Measurements from ENCODE around the gene SPATA2L. TPM values are rescaled to one million over a fixed set of nuclear protein-coding genes. Genes with fewer than 3 reads are reported as not detected.

SPATA2L gene
- total and polyA plus RNA-seq, 2 of the 13 experiments (the other 11 are each of a cell fraction or from before 2014, with no cell fraction given): 9.1 to 20.7 TPM

- TF ChIP-seq CREBL2 (CRISPR knock-in tag; IDR thresholded peaks at IDR 0.05; ENCODE audit: borderline replicate concordance): peak; percentile 92
- TF ChIP-seq PRDM10 (CRISPR knock-in tag; IDR thresholded peaks at IDR 0.05; ENCODE audit: low read depth): peak; percentile 82; the same call in 1 of the 2 replicates
- no peak for TF ChIP-seq MATR3 (CRISPR knock-in tag; IDR thresholded peaks at IDR 0.05)
- TF ChIP-seq ZSCAN20 (CRISPR knock-in tag; IDR thresholded peaks at IDR 0.05; ENCODE audit: borderline replicate concordance): peak; percentile 97
- TF ChIP-seq HHEX (CRISPR knock-in tag; IDR thresholded peaks at IDR 0.05): peak; percentile 26
- peak; percentile 76; the same call in 1 of the 2 replicates for TF ChIP-seq GATA4 (IDR thresholded peaks at IDR 0.05; ENCODE audit: borderline replicate concordance, low read depth)
- TF ChIP-seq SRF (IDR thresholded peaks at IDR 0.05; ENCODE audit: low read depth, low read length): no peak
- peak; percentile 99 for TF ChIP-seq ZNF501 (CRISPR knock-in tag; IDR thresholded peaks at IDR 0.05)
- TF ChIP-seq DRAP1 (CRISPR knock-in tag; IDR thresholded peaks at IDR 0.05): peak; percentile 96
- TF ChIP-seq DMTF1 (CRISPR knock-in tag; IDR thresholded peaks at IDR 0.05): peak; percentile 94
- TF ChIP-seq FOXP1 (IDR thresholded peaks at IDR 0.05): peak; percentile 55; the same call in 1 of the 2 replicates
- peak; percentile 81 for TF ChIP-seq FOXP1 (CRISPR knock-in tag; IDR thresholded peaks at IDR 0.05)
- TF ChIP-seq ZNF83 (CRISPR knock-in tag; IDR thresholded peaks at IDR 0.05; ENCODE audit: borderline replicate concordance): no peak
- no peak; the same call in 1 of the 2 replicates for TF ChIP-seq AHR (CRISPR knock-in tag; IDR thresholded peaks at IDR 0.05)
- peak; percentile 98 for TF ChIP-seq GLI4 (CRISPR knock-in tag; IDR thresholded peaks at IDR 0.05; ENCODE audit: borderline replicate concordance)
- peak; percentile 99 for TF ChIP-seq SALL1 (CRISPR knock-in tag; IDR thresholded peaks at IDR 0.05)
- peak; percentile 95 for TF ChIP-seq HIC2 (CRISPR knock-in tag; IDR thresholded peaks at IDR 0.05; ENCODE audit: low read depth)
- TF ChIP-seq ZNF12 (CRISPR knock-in tag; IDR thresholded peaks at IDR 0.05): peak; percentile 94
- TF ChIP-seq TOPORS (CRISPR knock-in tag; IDR thresholded peaks at IDR 0.05): peak; percentile 99
- TF ChIP-seq ZFP36L1 (CRISPR knock-in tag; IDR thresholded peaks at IDR 0.05): peak; percentile 99
- TF ChIP-seq PLRG1 (conservative IDR thresholded peaks at IDR 0.05): no peak
Observed at GRCh38 chr16:89687092-89687940, 14.2 kb downstream of the SPATA2L start (continued).
